ENCODE results near the gene CELF2. TPM values are rescaled to one million over a fixed set of nuclear protein-coding genes. Genes with fewer than 3 reads are reported as not detected.
"Not testable (repeated sequence)": the region's sequence is repeated elsewhere in the genome, so short reads cannot be mapped to it uniquely, and the experiment has no call there.

Gene CELF2
- total RNA-seq, 1 experiment from 2014 or later, result 21.3 TPM

DNA sequence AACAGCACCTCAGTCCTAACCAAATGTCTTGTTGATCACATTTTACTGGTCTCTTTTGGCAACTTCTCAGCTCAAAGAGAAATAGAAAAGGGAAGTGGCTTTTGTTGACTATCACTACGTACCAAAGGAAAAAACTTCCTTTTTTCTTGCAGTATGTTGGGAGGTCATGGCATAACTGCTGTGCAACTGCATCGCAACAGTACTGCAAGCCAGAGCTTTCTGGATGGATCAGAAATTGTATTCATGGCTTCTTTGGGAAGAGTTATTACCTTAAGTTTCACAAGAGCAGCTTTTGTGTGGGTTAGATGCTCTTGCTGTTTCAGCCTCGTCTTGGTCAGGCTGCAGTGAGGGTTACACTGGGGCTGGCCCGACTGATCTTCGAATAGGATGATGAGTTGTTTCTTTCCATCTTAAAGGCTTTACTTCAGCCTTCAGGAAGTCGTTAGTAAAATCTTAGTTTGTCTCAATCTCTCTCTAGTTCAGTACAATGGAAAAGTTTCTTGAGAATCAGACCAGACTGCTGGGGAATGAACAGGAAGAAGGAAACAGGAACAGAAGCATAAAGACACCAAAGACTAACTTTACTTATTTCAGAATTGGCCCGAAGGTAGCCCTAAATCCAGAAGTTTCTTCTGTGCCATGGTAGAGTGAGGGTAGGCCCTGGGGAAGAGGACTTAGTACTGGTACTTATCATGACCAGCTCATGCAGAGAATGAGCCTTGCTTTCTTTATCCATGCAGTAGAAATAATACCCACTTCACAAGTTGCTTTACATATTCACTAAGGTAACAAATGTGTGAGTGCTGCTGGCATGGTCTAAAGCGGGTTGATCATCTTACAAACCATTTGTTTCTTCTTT lies 153.6 kb downstream of the CELF2 start:
- no peak for DNase-seq (ENCODE audit: low read depth)

DNA sequence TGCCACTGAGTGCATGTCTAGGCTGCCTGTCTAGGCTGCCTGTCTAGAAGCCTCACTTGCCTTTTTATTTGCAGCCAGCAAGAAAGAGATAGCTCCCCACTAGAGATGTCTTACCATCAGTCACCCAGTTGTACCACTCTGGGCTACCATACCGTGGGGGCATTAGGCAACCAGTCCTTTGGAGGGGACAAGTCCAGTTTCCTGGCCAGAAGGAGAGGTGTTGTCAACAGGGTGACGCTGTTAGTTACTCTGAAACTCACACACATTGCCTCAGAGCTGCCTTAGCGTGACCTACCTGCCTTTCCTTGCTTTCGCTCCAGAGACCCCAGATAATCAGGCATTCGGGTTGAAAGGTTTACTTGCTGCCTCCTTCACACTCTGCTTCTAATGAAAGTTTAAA lies 155.4 kb downstream of the CELF2 start:
- no peak for DNase-seq (ENCODE audit: low read depth)

DNA sequence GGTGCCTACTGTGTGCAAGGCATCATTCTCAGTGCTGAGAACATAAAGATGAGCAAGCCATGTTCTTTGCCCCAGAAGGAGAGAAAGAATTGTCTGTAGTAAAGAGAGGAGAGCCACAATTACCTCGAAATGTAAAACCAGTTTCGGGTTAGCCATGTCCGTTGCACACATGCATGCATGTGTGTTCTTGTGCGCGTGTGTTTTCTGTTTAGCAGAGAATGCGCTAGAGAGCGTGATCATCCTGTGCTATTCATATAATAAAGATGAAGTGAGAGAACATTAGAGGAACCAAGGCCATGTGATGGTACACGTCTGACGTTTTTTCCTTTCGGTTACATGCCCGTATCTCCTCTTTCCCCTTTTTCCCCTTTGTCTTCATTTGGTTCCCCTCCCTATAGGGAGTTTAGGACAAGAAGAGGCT lies 158.2 kb downstream of the CELF2 start:
- DNase-seq (ENCODE audit: low read depth), result no peak

DNA sequence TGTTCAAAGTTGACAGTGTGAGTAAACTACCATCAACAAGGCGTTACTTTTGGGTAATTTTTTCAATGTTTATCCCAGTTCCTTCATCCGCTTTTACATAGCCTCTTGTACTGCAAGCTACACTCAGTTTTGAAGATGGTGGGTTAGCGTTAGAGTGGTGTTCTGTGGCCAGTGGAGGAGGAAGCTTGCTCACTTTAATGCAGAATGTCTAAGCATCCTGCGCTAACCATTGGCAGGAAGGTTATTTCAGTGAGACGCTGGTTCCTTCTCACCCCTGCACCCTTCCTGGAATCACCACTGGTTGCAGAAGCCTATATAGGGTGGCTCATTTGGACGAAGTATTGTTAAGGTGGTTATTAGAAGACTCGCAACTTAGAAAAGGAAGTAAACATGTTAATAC lies 159.1 kb downstream of the CELF2 start:
- no peak for DNase-seq (ENCODE audit: low read depth)

DNA sequence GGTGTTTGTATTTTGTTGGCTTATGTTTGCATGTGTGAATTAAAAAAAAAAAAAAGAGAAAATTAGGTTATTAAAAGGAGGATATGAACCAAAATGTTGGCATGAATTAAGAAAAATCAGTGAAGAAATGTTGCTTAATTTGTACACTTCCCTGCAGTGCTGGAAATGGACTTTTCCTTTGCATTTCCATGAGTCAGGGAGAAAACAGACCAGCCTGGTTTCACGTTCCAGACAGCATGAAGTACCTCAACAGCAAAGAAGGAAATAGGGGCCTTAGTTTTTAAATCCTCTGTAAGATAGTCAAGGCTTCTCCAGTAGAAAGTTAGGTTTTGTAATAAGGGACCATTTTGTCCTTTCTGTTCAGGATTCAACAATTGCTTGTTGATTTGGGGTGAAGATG lies 159.7 kb downstream of the CELF2 start:
- no peak for DNase-seq (ENCODE audit: low read depth)

DNA sequence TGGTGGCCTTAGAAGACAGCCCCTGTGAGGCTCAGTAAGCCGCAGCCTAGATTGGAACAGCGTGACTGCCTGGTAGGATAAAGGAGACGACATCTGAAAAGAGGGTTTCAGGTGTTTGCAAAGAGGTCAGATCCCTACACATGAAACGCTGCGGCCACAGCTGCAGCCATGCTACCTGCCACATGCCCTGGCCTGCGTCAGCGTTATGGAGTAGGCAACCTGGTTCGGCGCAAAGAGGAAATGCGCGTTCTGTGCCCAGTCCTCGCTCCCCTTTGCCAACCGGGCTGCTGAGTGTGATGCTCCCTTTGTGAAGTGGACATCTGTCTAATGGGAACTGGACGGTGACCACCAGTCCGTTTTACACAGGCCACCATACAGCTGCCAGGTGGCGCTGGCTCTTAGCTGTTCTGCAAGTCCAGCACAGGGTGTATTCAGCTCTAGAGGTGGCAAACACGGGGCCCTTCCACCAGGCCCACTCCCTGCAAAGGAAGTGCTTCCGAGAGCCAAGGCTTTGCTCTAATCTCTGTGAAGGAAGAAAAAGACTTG lies 160.3 kb downstream of the CELF2 start:
- no peak for DNase-seq (ENCODE audit: low read depth)

DNA sequence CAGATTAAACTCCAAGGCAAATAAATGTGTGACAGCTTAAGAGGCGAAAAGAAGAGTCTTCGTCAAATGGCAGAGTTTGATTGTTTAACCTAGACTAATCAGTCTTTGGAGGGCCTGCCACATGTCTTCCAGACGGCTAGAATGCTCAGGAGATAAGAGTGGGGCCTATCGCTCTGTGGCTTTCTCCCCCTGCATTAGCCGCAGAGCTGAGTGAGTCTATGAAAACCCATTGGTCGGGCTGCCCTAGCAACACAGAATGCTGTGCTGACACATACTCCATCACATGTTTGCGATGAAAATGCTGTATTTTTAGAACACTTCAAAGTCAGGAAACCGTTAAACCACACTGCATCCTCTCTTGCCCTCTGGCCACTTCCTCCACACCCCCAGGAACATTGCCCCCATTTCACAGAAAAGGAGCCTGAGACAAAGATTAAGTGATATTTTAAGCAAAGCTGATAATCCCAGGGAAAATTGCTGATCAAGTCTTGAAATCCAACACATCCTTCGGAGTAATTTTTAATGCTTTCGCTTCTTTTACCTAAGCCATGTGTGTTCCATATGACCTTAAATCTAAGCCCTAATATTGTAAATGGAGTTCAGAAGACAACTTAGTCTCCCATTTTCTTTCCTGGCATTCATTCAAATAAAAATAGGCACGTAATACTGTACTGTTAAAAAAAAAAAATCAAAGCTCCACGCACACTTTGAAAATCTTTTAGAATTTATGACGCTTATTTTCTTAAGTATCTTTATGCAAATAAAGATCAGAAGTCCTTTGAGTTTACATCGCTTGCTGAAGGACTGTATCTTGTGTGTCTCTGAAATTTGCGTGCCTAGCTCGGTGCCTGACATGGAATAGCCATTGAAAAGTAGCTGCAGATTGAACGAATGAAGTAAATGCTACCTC lies 161.2 kb downstream of the CELF2 start:
- peak; percentile 94 for DNase-seq (ENCODE audit: low read depth)

DNA sequence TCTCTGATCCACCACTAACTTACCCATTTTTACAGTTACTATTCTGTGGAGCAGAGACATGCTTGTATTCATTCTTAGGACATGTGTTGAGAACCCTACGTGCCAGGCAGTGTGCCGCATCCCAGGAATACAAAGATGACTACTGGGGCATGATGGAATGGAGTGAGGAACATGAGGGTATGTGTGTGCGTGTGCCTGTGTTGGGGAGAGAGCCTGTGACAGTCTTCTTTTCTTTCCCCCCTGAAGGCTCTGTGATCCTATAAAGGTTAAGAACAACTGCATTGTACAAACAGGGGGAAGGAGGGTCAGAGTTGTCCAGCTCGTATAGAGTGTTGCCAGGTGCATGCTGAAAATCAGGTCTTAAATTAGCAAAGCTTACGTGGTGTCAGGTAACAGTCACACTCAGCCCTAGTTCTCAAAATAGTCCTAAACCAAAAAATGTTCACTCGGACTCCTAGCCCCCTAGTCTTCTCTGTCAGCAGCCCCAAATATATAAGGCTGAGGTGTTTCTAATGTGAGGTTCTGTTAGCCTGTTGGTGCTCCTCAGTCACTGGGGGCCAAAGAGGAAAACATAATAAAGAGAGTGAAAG lies 161.9 kb downstream of the CELF2 start:
- no peak for DNase-seq (ENCODE audit: low read depth)

DNA sequence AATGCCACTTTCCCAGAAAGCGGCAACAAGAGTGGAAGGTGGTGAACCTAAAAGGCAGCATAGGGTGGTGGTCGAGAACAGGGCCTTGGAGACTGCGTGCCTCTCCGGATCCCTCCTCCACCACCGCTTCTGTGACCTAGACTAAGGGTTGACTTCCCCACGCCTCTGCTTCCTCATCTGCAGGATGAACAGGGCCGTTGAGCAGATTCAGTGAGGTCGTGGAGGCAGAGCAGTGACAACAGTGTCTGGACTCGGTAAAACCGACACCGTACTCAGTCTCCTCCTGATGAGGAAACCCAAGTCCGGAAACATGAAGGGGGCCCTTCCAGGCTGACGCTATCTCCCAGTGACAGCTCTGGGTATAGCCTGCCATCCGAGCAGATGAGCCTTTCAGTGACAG lies 162.6 kb downstream of the CELF2 start:
- DNase-seq (ENCODE audit: low read depth), result no peak

DNA sequence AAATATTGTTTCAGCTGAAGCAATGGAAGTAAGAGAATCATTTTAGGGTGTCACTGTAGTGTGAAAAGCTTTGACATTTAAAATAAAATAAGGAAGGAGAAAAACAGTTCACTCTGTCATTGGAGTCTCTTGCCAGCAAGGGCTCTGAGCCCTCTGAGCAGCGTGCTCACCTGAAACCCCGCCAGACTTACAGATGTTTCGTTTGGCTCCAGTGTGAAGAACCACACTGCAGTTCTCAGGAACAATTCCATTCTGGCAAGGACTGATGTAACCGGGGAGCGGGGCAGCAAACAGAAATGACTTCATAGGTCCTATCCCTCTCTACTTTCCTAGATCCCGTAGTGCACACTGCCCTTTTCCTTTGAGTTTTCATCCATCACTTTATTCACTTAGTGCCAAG lies 164.3 kb downstream of the CELF2 start:
- DNase-seq (ENCODE audit: low read depth), result no peak

DNA sequence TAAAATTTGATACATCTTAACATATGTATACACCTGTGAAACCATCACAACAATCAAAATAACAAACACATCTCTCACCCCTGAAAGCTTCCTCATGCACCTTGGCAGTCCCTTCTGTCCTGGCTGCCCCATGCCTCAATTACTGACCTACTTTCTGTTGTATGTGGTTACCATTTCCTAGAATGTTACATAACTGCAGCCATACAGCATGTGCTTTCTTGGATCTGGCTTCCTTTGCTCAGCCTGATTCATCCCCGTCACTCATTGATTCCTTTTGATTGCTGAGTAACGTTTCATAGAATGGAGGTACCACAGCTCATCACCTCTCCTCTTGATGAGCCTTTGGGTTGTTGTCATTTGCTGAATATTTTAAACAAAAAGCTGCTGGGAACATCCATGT lies 165.3 kb downstream of the CELF2 start:
- DNase-seq (ENCODE audit: low read depth), result no peak

DNA sequence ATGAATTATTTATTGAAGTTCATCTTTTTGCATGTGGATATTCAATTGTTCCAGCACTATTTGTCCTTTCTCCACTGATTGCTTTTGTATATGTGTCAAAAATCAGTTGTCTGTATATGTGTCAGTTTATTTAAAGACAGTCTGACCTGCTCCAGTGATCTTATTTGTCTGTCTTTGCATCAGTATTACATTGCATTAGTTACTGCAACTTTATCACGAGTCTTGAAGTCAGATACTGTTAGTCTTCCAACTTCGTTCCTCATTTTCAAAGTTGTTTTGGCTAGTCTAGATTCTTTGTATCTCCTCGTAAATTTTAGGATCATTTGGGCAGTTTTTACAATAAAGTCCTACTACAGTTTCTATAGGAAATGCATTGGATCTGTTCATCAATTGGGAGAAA lies 166.4 kb downstream of the CELF2 start:
- no peak for DNase-seq (ENCODE audit: low read depth)

DNA sequence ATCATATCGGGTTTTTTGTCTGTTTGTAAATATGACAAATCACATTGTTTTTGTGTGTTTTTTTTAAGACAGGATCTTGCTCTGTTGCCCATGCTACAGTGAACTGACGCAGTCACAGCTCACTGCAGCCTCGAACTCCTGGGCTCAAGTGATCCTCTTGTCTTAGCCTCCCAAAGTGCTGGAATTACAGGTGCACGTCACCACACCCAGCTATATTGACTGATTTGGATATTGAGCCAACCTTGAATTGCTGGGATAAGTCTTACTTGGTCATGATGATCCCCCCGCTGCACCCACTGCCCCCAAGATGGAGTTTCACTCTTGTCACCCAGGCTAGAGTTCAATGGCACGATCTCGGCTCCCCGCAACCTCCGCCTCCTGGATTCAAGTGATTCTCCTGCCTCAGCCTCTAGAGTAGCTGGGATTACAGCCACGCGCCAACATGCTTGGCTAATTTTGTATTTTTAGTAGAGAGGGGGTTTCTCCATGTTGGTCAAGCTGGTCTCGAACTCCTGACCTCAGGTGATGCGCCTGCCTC lies 167.5 kb downstream of the CELF2 start:
- not testable (repeated sequence) for DNase-seq (ENCODE audit: low read depth)

DNA sequence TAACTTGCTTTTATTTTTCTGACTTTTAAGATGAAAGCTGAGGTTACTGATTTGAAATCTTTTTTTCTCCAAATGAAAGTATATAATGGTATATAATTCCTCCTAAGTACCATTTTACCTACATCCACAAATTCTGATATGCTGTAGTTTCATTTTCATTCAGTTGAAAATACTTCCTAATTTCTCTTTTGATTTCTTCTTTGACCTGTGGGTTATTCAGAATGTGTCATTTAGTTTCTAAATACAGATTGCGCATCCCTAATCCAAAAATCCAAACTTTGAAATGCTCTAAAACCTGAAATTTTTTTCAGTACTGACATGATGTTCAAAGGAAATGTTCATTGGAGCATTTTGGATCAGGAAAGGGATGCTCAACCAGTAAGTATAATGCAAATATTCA lies 168.7 kb downstream of the CELF2 start:
- no peak for DNase-seq (ENCODE audit: low read depth)

DNA sequence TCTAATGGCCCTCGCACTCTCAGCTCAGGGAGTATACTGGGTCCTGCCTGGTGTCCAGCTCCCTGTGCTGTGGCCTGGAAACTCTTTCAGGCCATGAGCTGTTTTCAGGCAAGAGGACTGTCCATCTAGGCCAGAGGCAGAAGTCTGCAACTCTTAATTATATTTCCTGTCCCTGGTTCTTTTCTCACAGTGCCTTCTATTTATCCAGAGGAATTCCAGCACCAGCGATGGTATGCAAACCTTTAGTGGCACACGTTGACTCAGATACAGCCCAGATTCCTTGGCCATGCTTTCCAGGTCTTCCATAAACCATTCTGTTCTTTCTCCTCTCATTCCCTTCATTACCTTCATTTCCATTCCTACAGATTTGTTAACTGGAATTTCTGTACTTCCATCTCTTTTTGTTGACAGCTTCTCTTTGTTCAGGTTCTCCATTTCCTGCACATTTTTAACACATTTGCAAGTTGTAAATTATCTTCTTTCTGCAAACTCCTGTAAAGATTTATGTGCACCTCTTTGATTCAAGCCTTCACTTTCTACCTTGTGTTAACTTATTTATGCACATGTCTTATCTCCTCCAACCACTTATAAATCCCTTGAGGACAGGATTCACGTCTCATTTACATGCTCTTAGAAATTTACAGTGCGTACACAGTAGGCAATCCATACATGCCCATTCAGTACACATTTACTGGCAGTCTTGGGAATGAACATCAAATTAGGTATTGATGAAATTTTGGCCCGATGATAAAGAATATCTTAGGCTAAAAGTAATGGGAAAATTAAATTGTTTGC lies 172.1 kb downstream of the CELF2 start:
- no peak for DNase-seq (ENCODE audit: low read depth)

DNA sequence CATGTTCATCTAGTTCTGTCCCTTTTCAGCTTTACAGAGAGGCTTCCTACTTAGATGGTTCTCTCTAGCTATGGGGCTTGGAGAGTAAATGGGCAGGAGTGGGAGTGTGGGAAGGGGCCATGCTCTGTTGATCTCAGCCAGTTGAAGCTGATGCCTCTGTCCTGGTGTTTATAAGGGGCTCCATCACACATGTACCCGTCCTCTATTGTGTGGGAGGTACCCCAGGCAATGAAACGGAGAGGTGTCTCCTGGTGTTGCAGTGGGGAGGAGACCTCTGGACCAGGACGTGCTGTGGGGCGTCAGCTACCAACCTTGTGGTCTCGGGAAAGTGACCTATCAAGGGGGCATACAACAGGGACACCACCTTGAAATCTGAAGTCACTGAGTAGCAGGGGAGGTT lies 173.5 kb downstream of the CELF2 start:
- no peak for DNase-seq (ENCODE audit: low read depth)

DNA sequence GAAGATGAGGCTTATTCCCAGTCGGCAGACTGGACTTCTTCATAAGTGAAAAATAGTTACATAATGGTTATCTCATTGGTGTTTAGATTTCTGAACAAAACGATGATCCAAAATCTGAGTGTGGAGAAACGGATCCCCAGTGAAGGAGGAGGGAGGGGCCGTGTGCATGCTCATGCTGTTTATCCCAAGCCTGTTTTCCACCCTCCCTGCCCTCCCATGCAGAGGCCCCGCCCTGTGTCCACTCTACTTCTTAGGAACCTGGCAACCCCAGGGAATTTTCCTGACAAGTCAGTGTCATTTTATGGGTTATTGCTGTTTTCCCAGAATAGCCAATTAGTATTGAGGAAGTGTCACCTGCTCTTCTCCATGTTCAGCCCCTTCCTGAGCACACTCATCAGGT lies 174.0 kb downstream of the CELF2 start:
- no peak for DNase-seq (ENCODE audit: low read depth)

DNA sequence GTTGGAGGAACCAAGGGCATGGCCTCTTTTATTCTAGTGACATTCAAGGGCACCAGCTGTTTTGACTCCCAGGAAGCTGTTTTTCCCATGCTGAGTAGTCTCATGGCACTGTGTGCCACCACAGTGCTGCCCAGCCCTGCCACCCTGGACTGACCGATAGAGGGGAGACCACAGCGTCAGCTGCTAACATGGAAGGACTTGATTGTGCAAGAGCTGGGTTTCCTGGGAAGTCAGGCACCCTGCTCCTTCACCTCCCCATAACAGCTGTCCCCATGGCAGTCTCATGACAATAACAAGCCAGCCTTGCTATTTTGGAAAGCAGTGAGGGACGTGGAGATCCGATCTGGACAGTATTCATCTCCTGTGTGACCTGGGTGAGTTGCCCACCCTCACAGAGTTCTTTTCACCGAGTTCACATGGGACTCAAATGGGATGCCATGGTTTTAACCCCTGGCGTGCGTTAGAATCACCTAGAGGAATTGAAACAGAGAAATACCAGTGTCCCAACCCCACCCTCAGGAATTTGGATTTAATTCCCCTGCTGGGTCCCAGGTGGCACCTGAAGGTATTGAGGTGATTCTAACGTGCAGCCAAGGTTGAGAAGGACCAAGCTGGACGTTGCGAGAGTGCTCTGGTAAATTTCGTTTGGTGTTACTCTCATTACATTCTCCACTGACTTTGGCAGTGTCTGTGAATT lies 174.8 kb downstream of the CELF2 start:
- DNase-seq (ENCODE audit: low read depth), result no peak

DNA sequence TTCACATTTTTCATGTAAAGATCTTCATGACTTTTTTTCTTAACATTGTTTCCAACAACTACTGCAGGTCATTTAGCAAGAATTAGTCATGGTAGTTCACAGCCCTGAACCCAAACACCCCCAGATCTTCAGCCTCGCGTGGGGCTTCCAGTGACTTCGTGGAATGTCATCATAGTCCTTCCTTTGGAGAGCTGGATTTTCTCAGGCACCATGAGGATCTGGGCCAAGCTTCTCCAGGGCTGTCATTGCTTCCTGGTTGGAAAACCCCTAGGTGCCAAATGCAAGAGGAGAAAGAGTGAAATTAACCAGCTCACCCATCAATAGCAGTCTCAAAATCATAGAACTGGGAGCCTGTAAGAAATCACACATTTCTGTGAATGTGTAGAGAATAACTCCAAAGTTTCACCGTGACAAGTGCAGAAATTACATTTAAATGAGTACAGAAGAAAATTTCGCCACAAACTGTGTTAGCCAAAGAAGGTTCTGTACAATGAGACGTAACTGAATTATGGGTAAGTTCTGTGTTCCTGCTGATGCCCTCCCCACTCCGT lies 175.4 kb downstream of the CELF2 start:
- DNase-seq (ENCODE audit: low read depth), result no peak
